NOMO-1 treated with DMSO at 0.1 percent for 48 hours (cell line): ENCODE data around the gene DTNBP1.

Experiments used
- DNase-seq: peaks from one replicate; lab custom pipeline; 2025; ENCODE audit not compliant: unreplicated experiment; lab: John Stamatoyannopoulos, UW

The DTNBP1 gene

GRCh38 chr6:15626878-15627674 is 35.8 kb downstream of the DTNBP1 start:
- DNase-seq = no peak

GRCh38 chr6:15626160-15626559 is 36.7 kb downstream of the DTNBP1 start:
- DNase-seq = no peak

DNA sequence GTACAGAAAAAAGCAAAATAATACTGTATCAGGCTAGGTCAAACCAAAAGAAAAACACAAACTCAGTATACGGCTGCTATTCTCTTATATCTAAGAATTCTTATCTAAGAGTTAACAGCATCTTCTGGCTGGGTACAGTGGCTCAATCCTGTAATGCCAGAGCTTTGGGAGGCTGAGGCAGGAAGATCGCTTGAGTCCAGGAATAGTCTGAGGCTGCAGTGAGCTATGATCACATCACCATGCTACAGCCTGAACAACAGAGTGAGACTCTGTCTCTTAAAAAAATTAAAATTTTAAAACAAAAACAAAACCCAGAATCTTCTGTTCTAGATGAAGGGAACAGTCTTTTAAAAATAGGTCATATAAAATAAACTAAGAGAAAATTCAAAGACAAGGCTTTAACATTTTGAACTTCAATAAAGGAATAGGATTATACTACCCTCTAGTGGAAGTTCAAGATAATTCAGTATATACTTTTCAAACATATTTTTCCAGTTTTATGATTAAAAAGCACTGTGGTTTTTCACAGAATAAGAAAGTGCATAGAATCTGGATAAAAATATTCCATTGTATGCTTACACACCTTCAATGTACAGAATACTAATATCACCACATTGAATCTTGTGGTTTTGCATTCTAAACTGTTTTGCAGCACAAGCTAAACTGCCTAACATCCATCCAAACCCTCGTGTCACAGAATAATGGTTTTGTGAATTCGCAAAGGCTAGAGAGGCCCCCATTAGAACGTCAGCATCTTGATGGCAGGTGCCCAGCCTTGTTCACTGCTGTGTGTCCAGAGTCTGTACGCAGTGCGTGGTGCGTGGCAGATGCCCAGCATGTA is 39.3 kb downstream of the DTNBP1 start:
- DNase-seq = peak; percentile 68

DNA sequence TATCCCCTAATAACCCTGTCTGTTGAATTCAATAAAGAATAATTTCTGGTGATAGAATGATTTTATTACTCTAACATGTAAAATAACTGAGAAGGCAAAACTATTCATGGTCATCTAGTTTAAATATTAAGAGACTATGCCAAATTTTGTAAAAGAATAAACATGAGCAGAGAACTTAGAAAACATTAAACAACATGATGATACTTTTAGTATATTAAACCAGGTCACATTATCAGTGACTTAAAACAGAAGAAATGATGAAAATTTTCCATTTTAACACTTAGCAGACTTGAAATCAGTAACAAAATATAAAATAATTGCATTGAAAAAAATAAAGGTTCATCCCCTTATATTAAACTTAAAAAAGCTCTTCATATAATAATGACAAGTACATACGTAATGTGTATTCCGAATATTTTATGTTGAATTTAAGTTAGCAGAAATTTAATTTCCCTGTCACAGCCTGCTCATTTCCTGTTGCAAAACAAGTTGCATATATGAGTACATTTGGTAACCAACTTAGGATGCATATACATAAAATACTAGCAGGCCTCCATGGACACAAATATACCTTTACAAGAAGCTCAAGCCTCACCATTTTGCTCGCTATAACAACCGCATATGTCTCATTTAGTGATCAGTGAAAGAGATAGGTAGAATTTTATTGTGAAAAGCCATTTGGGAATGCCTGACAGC is 40.6 kb downstream of the DTNBP1 start:
- DNase-seq = peak; percentile 47

GRCh38 chr6:15621203-15622044 is 41.4 kb downstream of the DTNBP1 start:
- peak; percentile 73 for DNase-seq

DNA sequence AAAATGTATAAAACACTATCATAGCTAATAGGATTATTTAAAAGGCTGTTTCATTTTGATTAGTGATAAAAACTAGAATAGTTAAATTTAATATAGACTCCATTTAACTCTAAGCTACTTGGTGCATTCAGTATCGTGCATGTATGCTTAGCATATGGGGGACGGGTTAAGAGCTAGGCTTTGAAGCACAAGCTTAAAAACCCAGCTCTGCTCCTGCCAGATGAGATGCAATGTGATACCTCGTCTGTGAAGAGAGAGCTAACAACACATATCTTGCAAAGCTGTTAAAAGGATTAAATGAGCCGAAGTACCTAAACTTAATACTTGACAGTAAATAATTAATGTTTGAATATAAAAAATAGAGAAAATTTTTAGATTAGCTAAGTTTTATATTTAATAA is 42.2 kb downstream of the DTNBP1 start:
- no peak for DNase-seq

- DNase-seq = no peak
These were observed 43.5 kb downstream of the DTNBP1 start for GRCh38 chr6:15619330-15619729.

- no peak for DNase-seq
These were observed 44.1 kb downstream of the DTNBP1 start for GRCh38 chr6:15618685-15619084.

DNA sequence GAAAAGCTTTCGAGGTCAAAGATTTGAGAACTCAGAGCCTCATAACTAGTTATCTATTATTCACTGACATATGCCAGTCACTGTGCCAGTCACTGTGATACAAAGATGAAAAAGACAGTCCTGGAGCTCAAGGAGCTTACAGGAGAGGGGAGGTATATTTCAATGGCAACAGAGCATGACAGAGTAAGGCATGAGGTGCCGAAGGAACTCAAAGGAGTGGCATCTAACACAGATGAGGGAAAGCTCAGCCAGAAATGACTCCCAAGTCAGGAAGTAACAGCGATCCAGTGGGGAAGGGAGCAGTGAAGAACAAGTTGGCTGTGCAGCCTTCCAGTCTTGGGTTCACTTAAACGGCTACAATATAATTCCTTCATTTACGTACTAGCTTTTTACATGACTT is 46.6 kb downstream of the DTNBP1 start:
- DNase-seq = no peak

DNA sequence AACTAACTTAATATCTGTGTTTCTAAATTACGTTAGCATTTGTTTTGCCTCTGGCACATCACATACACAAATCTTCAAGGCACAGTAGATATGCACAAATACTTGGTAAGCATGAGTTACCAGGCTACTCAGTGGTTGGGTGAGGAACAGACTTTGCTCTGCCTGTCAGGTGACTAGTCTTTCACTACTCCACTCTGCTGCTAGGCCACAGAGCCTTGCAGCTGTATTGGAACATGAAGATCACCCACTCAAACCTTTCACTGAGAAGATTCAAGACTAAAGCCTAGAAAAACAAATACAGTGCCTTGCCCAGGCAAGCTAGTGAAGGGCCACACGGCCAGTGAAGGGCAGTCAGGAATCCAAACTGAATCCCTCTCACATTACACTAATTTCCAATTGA is 47.0 kb downstream of the DTNBP1 start:
- no peak for DNase-seq

GRCh38 chr6:15614277-15614676 is 48.6 kb downstream of the DTNBP1 start:
- DNase-seq = no peak

DNA sequence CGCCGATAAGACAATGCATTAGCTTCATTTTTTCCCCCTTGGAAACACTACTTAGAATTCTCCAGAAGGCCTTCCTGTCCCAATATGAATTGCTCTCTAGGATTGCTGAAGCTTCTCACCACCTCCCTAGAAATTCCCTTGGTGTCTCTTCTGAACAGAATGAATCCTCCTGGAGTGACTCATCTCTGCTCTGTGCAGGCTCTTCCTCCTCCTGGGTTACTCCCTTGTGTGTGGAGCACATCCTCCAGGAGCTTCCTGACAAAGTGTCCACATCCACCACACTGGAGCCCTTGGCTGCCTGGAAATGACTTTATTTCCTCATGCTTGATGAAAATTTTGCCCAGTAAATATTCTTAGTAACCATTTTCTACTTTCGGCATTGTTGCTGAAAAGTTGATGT is 54.4 kb downstream of the DTNBP1 start:
- DNase-seq = no peak

- DNase-seq = no peak
These were observed 55.2 kb downstream of the DTNBP1 start for GRCh38 chr6:15607603-15608002.

- DNase-seq = no peak
These were observed 56.5 kb downstream of the DTNBP1 start for GRCh38 chr6:15606347-15606746.

DNA sequence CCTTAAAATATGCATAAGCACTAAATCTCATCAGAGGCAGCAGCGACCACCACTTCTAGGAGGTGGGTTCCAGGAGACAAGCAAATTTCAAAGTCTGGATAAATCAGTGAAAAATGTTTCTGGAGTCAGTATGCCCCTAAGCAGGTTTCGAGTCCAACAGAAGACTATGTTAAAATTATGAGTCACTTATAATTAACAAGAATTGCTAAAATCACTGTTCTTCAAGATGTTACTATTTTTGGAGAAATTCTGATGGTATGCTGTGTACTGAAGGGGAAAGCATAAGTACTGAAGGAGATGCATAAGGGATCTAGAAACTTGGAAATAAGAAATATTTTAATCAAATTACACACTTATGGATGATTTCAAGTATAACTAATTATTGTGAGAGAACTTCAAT is 58.0 kb downstream of the DTNBP1 start:
- DNase-seq = no peak

DNA sequence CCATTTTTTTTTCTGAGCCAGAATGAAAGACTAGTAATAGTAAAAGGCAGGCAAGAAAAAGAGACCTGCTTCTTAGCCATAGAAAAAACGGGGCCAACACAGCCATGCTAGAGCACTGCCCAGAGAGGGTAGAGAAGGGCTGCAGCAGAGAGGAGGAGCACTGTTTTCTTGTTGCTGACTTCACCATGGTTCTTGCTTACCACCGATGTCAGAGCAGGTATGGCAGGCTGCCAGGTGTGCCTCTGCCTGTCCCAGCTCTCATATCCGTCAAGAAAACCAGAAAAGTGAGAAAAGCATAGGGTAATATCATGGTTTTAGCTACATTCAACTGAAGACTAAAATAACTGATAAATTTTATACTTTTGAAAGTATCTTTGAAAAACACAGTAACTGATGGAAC is 60.7 kb downstream of the DTNBP1 start:
- no peak for DNase-seq

GRCh38 chr6:15598273-15598798 is 64.5 kb downstream of the DTNBP1 start:
- no peak for DNase-seq

DNA sequence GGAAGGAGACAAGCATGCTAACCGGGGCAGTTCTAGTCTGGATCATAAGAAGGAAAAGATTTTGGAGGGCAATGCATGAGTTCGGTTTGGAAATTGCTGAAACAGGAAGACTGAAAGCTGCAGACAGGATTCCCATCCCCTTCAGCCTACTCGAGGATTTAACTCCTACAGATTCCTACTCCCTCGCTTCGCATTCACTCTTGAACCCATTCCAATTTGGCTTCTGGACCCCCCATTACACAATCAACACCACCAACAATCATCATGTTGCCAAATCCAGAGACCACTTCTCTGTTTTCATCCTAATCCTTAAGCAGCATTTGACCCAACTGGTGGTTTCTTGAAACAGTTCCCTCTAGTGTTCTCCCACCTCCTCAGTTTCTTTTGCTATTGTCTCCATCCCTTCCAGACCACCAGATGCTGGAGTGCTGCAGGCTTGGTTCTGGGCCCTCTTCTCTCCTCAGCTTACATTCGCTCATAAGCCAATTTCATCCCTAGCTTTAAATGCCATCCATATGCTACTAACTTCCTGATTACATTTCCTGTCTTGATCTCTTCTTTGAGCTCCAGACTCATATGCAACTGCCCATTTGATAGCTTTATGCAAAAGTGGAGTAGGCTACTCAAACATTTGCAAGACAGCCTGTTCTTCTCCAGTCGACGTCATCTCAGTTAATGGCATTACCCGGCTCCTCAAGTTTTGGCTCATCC is 66.5 kb downstream of the DTNBP1 start:
- peak; percentile 13 for DNase-seq

DNA sequence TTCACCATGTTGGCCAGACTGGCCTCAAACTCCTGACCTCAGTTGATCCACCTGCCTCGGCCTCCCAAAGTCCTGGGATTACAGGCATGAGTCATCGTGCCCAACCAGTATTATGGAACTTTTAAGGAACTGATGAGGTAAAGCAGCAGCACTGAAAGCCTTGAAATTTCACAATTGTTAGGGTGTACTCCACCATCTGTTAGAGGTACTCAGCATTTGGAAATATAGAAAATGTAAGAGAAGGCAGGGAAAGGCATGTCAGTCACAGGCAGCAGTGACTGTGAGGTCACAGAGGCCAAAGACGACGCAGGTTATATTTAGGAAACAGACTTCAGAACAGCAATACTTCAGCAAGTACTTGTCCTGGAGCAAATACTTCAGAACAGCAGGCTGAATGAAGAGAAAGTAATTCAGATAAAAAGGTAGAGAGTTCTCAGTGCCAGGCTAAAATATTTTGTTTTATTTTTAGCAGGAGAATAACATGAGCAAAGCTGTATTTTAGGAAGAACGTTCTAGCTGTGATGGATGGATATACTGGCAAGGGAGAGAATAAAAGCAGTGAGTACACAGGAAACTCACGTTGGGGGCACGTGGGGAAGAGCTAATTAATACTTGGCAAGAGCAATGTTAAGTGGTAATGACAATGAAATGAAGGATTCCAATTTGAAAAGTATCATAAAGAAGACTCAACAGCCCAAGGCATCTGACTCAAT is 67.2 kb downstream of the DTNBP1 start:
- peak; percentile 11 for DNase-seq
